Dermis microvascular lymphatic vessel endothelial cell (primary cell): ENCODE data around the gene LRRC70. TPM values are rescaled to one million over a fixed set of nuclear protein-coding genes. Genes with fewer than 3 reads are reported as not detected.
"Not testable (repeated sequence)": the region's sequence is repeated elsewhere in the genome, so short reads cannot be mapped to it uniquely, and the experiment has no call there.

Experiments used
- DNase-seq, 2 donors: peaks; one replicate each; pipeline versions ENCODE4 v3.0.0 to v3.0.0-alpha.2; 2010; ENCODE audit warnings: low read depth in 2 of 2
- total RNA-seq: library from RNA; depleted of rRNA; stranded (reverse); fragments of >200 nt; gene quantifications from 2 replicates; pipeline ENCODE4 v1.2.1, GENCODE V29; 2014

Gene LRRC70
- total RNA-seq = 43.4 and 63.7 TPM in 2 replicates

DNA sequence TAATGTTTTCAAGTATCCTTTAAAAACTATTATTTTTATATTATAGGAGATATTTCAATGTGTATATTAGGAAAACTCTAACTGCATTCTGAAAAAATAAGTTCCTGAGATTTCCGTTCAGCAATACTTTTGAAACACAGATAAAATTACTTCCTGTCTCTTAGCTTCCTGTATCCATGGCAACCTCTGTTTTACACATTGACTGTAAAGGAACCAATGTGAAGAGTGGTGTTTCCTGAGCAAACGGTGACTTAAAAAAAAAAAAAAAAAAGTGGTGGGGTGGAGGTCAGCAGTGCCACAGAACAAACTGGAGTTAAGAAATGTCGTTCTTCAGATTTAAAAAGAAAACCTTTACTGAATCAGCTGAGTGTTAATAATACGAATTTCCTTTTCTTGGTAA is at the start of gene LRRC70:
TSS of gene LRRC70 (plus strand) at position 280 of the 400 bp plus-strand sequence. CDS start 620 bp downstream, outside the sequence.
- peak; percentile 98 to 99 for DNase-seq

DNA sequence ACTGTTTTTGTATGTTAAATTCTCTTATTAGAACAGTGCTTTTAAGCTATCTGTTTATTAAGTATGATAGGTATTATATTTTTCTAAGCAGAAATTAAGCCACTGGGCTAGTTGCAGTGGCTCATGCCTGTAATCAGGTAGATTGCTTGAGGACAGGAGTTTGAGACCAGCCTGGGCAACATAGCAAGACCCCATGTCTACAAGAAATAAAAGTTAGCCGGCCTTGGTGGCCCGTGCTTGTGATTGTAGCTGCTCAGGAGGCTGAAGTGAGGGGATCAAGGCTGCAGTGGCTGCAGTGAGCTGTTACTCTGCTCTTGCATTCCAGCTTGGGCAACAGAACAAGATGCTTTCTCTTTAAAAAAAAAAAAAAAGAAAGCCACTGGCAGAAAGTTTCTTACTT is 45.0 kb upstream of the LRRC70 start:
- no peak for DNase-seq

DNA sequence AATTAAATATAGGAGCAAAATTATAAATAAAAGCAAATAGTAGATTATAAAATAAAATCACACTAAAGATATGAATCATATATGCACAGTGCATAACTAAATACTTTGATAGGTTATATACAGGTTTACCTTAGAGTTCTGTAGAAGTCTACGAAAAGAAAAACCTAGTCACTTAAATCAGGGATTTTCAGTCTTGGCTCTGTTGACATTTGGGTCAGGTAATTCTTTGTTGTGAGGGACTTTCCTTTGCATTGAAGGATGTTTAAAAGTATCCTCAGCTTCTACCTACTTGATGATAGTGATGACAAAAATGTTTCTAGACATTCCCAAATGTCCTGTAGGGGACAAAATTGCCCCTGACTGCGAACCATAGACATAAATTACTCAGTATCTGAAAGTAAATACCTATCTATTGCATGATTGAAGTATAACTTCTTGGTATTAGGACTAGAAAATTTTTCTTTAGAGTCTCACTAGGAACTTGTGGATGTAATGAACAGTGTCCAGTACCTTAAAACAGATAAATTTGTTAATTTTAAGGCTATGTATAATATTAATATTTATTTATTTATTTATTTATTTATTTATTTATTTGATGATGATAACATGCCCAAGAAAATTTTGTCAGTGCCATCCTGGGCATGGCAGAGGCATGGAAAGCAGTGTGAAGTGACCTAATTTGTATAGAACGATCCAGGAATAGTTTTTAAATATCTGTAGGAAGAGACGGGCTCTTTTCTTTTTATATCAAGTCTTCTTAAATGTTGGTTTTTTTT is 44.0 kb upstream of the LRRC70 start:
- DNase-seq = no peak

- DNase-seq = no peak
These were observed 42.4 kb upstream of the LRRC70 start for GRCh38 chr5:62536232-62536631.

GRCh38 chr5:62536783-62537182 is 41.8 kb upstream of the LRRC70 start:
- DNase-seq = no peak

GRCh38 chr5:62538017-62538942 is 40.3 kb upstream of the LRRC70 start:
- DNase-seq = peak in 1 of 2 donors; percentile 34

DNA sequence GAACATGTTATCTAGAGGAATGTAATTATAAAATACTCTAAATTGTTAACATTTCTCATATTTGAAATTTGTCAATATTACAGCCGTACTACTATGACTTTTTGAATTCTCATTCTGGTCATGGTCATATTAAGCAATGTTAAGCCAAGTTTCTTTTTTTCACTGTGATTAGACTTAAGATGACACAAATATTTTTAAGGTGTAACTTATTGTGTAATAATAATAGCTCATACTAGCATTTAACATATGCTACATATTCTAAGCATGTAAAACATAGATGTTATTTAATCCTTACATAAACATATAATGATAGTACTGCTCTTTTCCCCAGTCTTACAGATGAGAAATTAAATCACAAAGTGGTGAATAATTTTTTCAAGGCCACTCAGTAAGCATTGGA is 35.9 kb upstream of the LRRC70 start:
- DNase-seq = no peak

- no peak for DNase-seq
These were observed 30.5 kb upstream of the LRRC70 start for GRCh38 chr5:62547945-62548630.

GRCh38 chr5:62550103-62550502 is 28.5 kb upstream of the LRRC70 start:
- no peak for DNase-seq

GRCh38 chr5:62555930-62556329 is 22.7 kb upstream of the LRRC70 start:
- no peak for DNase-seq

GRCh38 chr5:62558941-62559340 is 19.7 kb upstream of the LRRC70 start:
- DNase-seq = no peak

DNA sequence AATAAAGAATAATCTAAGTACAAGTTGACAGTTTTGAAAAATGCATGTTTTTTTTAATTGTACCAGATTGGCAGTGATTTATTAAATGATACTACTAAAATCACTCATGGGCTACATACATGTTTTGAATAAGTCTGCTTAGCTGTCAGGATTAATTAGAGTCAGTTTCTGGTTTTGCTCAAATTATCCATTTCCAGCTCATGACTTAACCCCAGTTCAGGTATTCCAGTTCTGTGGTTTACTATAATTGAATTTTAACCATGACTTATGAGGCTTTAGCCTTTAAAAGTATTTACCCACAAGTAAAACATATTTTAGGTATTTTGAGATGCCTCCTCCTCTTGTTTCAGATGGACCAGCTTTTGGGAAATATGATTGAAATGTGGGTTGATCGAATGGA is 17.8 kb upstream of the LRRC70 start:
- no peak for DNase-seq

- DNase-seq = no peak
These were observed 16.7 kb upstream of the LRRC70 start for GRCh38 chr5:62561896-62562295.

DNA sequence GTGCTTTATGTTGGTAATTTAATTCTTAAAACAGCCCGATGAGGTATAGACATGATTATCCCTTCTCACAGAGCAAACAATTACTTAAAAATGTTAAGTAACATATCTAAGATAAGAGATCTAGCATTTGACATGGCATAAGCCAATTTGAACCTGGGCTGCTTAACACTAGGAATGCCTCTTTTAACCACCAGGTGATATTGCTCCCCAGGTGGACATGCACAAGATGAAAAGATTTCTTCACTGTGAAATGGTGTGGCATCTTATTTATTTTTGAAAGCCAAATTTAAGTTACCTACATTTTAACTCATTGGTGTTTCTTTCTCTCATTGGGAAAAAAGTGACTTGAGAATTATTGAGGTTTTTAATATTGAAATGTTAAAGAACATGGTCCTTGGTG is 15.8 kb upstream of the LRRC70 start:
- no peak for DNase-seq

DNA sequence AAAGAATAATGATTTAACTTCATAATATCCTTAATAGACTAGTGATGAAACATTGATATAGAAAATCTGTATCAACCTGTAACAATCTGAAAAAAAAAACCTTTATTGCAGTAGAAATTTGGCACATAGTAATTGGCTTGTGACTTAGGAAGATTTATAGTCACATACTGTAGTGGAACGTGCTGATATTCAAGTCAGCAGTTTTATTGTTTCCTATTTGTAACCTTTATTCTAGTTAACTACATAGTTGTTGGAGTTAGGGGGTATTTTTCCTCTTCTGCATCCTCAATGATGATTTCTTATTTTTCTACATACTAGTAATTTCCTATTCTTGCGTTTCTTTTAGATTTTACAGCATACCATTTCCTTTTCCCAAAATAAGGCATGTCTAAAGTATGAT is 14.5 kb upstream of the LRRC70 start:
- peak; percentile 66 to 83 for DNase-seq

- not testable (repeated sequence) for DNase-seq
These were observed 12.9 kb upstream of the LRRC70 start for GRCh38 chr5:62565740-62566139.

DNA sequence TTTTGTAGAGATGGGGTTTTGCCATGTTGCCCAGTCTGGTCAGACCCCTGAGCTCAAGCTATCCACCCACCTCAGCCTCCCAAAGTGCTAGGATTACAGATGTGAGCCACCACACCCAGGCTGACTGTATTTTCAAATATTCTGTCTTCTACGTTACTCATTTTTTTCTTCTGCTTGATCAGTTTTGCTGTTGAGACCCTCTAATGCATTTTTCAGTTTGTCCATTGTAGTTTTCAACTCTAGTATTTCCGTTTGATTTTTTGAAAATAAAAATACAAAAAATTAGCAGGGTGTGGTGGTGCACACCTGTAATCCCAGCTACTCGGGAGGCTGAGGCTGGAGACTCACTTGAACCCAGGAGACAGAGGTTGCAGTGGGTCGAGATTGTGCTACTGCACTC is 10.5 kb upstream of the LRRC70 start:
- no peak for DNase-seq

- DNase-seq = no peak
These were observed 9.7 kb upstream of the LRRC70 start for GRCh38 chr5:62568800-62569432.

- DNase-seq = no peak
These were observed 9.1 kb upstream of the LRRC70 start for GRCh38 chr5:62569470-62569869.

GRCh38 chr5:62572918-62573514 is 5.6 kb upstream of the LRRC70 start:
- DNase-seq = no peak

DNA sequence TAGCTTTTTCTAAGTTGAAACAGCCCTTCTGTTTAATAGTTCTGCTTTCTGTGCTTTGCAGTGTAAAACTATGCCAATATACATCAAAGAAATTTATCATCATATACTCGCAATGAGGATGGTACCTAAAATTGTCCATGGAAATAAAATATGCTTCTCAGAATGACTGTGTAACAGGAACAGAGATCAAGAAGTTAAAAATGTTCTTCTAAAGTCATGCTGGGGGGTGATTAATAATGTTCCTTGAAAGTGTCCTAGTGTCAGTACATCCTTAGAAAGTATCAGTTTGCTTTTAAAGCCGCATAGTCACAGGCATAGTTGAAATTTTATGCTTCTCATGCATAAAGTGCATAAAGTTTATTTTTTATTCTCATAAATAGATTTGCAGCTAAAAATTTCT is 4.0 kb upstream of the LRRC70 start:
- DNase-seq = no peak
